Right ventricle myocardium inferior (tissue), 1 donor: ENCODE measurements around the gene DPEP1. TPM values are rescaled to one million over a fixed set of nuclear protein-coding genes. Genes with fewer than 3 reads are reported as not detected.
"Not testable (repeated sequence)": the region's sequence is repeated elsewhere in the genome, so short reads cannot be mapped to it uniquely, and the experiment has no call there.

Experiments used
- ATAC-seq: fragments of 200-7000 bp; cut with Tn5 transposase; one replicate; pipeline ENCODE4 v1.9.1; 2020; ENCODE audit warnings: mild to moderate bottlenecking, moderate library complexity
- DNase-seq: peaks from one replicate; pipeline ENCODE4 v3.0.0; 2021; ENCODE audit errors: missing footprints
- intact Hi-C: fragments of 100-400 bp; cut with DNase I; formaldehyde crosslinking; loops from one replicate; pipeline ENCODE4 v1.11.0; 2022
- long read RNA-seq: library from polyadenylated mRNA; unstranded; transcript quantifications from one replicate; pipeline ENCODE4 v2.0.0, GENCODE V29; 2021
- total RNA-seq: library from RNA; stranded (reverse); fragmentation: NEBNext Ultra II Directional; extraction: Animal tissue kit (Norgen Biotek cat#: 25700); gene quantifications from one replicate; pipeline ENCODE4 v1.2.1, GENCODE V29; 2021
- donor health status: DM: no; HTN: yes; CAD: no; lungs with severe emphysema.

Gene DPEP1
- not detected for total RNA-seq
- long read RNA-seq, result 0 reads

GRCh38 chr16:89613231-89613953, at the start of gene DPEP1:
DPEP1 (plus strand) TSS chr16:89613642; CDS start chr16:89630411, 16,769 bp downstream.
- DNase-seq (peak; percentile 49), ATAC-seq (no peak)
- intact Hi-C loops, result no loop called here

DNA sequence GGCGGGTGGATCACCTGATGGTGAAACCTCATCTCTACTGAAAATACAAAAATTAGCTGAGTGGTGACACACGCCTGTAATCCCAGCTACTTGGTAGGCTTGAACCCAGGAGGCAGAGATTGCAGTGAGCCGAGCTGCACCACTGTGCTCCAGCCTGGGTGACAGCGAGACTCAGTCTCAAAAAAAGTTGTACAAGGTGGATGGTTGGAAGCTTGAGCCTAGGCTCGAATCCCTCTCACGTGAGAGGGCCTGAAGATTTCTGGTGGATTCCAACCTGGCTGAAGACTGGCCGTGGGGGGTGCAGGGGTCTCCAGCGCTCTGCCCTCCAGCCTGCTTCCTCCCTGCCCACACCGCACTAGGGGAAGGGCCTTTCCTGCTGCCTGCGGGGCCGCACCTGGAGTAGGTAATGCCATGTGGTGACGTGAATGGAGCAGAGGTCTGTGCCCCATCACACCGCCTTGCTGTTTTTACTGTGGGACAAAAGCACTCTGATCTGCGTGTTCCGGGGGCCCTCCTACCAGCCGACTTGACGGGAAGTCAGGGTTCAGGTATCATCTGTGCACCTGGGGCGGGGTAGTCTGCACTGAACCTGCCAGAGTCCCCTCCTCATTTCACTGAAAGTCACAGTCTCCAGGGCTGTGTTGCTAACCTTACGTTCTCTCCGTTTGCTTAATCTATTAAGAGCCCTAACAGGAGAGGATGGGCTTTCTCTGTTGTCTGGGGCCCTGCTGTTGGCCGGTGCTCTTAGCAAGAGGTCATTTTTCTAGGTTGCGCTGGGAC, 48.8 kb upstream of the DPEP1 start:
- intact Hi-C loops, result no loop called here
- no peak for ATAC-seq
- no peak for DNase-seq

DNA sequence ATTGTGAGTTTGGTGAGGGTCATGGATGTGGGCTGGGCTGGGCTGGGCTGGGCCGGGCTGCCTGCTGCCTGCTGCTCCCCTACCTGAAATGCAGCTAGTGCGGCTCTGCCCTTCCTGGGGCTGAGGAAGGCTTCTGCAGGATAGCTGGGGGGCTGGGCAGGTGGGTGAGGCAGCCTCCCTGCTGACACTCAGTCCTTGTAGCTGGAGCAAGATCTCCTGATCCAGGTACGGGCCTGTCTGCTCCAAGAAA, 48.3 kb upstream of the DPEP1 start:
- DNase-seq (no peak), ATAC-seq (no peak)
- intact Hi-C loops, result no loop called here

DNA sequence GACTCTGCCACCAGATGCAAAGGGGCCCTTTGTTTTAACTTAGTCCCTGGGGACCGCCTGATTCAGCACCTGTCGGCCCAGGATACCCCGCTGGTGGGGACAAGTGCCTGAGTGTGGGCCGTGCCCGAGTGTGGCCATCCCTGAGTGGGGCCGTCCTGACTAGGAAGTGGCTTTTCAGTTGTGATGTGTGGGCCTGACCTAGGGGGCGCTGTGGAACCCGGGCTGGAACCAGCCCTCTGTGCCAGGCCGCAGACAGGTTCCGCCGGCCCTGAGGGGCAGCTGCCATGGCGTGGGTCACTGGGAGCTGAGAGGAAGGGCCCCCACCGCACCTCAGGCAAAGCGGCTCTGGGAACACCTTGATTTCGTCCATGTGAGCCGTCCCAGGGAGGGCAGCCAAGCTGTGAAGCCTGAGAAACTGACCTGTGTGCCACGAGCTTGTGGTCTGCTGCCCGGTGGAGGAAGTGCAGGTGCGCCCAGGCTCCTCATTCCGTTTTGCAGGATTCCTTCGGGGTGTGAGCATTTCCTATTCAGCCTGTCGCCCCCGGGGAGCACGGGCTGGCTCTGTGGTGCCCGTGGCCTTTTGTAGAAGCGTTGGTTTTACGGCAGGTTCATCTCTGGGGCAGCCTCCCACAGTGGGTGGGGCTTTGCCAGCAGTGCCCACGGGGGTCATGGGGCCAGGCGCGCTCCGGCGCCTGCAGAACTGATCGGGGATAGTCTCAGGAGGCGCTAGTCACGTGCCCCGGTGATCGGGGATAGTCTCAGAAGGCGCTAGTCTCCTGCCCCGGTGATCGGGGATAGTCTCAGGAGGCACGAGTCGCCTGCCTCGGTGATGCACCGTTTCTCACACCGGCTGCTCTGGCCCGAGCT, 47.7 kb upstream of the DPEP1 start:
- peak; percentile 38 for ATAC-seq
- intact Hi-C loops, result no loop called here
- DNase-seq, result peak; percentile 79

GRCh38 chr16:89567656-89568594, 45.5 kb upstream of the DPEP1 start:
- no peak for ATAC-seq
- intact Hi-C loops, result no loop called here

DNA sequence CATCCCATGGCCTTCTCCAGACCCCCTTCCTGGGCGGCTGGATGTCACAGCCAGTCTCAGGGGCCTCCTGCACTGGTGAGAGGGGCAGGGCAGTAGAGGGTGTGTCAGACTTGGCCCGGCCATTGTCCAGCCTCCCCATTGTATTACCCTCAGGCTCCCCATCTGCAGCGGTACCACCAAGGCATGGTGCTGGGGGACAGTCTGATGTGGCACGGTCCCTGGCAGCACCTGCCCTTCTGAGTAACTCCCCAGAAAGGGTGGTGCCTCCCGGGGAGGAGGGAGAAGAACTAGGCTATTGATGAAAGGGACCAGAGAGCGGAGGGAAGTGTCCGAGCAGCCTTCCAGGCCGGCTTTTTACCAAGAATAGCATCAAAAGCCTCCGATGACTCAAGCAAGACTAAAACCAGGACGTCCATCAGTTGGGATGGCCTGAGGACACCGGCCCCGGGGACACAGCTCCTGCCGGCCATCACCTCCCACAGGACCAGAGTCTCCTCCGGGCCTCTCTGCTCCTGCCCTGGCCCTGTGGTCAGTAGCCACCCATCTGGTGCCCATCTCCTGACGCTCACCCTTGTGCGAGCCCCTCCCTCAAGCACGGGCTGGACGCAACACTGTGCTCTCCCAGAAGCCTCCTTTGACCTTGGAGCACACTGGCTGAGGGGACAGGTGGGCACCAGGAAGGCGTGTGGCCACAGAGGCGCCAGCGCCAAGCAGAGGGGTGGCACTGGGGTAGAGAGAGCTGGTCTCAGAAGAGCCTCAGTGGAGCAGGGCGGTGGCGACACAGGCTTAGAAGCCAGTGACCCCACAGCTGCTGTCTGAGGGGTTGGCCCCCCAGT, 43.7 kb upstream of the DPEP1 start:
- intact Hi-C loops, result loop anchor here (10.0 kb wide), 1 partner anchor 75 kb away; no protein-coding TSS in a partner anchor
- DNase-seq, result no peak

More at GRCh38 chr16:89567656-89568594, 45.5 kb upstream of the DPEP1 start:
- DNase-seq, result no peak

DNA sequence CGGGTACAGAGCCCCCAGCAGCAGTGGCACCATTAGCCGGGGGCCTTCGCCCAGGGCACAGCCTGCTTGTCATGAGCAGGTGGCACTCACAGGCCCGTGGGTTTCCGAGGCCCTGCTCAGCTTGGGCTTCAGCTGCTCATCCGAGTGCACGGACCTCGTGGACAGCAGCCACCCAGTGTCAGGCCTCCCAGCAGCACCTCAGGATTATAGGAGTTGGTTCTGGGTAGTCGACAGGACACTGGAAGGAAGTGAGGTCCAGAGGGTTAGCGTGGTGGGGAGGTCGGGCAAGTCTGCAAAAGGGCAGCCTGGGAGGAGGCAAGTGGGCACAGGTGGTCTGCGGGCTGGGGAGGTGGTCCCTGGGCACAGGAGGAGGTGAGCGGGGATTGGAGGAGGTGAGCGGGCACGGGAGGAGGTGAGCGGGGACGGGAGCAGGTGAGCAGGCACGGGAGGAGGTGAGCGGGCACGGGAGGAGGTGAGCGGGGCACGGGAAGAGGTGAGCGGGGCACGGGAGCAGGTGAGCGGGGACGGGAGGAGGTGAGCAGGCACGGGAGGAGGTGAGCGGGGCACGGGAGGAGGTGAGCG, 43.0 kb upstream of the DPEP1 start:
- no peak for ATAC-seq
- intact Hi-C loops, result loop anchor here (10.0 kb wide), 1 partner anchor 74 kb away; no protein-coding TSS in a partner anchor
- no peak for DNase-seq

More for the DNA sequence above, 43.7 kb upstream of the DPEP1 start:
- ATAC-seq, result no peak

DNA sequence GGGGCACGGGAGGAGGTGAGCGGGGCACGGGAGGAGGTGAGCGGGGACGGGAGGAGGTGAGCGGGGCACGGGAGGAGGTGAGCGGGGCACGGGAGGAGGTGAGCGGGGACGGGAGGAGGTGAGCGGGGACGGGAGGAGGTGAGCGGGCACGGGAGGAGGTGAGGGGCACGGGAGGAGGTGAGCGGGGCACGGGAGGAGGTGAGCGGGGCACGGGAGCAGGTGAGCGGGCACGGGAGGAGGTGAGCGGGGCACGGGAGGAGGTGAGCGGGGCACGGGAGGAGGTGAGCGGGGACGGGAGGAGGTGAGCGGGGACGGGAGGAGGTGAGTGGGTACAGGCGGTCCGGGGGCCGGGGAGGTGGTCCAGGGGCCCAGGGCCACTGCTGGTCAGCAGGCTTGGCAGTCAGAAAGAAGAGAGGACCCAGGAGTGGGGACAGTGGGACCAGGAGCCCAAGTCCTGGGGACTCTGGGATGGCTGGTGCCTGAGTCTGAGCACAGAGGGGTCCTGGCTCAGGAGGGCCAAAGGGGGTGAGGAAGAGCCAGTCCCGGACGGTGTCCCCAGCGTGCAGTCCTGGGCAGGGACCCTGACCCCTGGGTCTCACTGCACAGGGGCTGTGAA, 42.4 kb upstream of the DPEP1 start:
- DNase-seq, ATAC-seq: not testable (repeated sequence)
- intact Hi-C loops, result loop anchor here (10.0 kb wide), 1 partner anchor 74 kb away; no protein-coding TSS in a partner anchor

GRCh38 chr16:89571636-89572035, 41.8 kb upstream of the DPEP1 start:
- ATAC-seq (no peak), DNase-seq (no peak)
- intact Hi-C loops, result loop anchor here (10.0 kb wide), 1 partner anchor 73 kb away; no protein-coding TSS in a partner anchor

DNA sequence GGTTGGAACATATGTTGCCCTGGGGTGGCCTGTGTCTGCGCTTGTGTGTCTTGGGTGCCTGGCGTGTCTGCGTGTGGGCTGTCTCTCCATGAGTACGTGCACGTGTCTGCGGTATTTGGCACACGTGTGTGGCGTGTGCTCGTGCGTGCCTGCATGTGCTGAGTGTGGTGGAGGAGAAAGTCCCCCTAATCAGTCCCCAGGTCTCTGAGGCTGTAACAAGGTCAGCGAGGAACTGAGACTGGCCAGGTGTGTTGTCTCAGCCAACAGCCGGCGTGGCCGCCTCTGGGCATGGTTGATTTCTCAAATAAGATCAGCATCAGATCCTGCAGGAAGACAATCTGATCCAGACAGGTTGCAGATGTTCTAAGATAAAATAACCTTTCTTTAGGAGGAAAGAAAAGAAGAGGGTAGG, 41.4 kb upstream of the DPEP1 start:
- intact Hi-C loops, result loop anchor here (10.0 kb wide), 1 partner anchor 73 kb away; no protein-coding TSS in a partner anchor
- DNase-seq (no peak), ATAC-seq (no peak)

- intact Hi-C loops, result loop anchor here (10.0 kb wide), 1 partner anchor 72 kb away; no protein-coding TSS in a partner anchor
- DNase-seq (no peak), ATAC-seq (no peak)
Measured at GRCh38 chr16:89572485-89573205, 40.8 kb upstream of the DPEP1 start.

DNA sequence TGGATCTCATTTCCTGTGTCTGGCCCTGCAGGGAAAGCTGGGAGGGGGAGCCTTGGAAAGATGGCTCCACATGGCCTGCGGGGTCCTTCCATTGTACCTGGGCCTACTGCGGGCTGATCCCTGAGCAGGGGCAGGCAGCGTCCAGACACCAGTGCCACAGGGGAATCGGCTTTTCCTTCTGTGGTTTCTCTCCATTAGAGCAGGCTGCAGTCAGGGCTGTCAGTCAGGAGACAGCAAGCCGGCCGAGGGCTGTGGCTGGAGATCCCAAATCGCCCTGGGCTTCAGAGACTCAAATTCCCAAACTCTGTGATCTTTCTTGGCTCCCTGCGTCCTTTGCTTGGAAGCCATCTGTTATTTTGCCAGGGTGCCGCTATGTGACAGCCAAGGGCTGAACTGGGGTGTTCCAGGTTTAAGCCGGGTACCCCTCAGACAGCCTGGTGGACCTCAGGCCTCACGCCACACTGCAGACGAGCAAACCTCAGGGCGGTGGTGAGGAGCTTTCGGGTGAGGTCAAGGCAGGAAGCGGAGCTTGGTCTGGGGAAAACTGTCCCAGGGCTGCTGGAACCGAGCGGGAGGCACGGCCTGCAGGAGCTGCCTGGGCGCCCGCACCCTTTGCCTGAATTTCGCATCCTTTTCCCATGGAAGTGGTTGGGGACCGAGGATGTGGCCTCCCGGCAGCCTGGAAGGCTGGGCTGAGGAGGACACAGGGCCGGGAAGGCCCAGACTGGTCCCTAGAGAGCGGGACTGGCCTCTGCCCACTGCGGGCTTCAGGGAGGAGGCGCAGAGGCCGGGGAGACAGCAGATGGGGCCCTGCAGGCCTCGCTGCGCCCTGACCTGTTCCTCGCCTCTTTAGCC, 39.4 kb upstream of the DPEP1 start:
- ATAC-seq, result peak; percentile 27
- no peak for DNase-seq
- intact Hi-C loops, result loop anchor here (10.0 kb wide), 1 partner anchor 71 kb away; no protein-coding TSS in a partner anchor

GRCh38 chr16:89574681-89575246, 38.7 kb upstream of the DPEP1 start:
- DNase-seq (no peak), ATAC-seq (peak; percentile 51)
- intact Hi-C loops, result loop anchor here (10.0 kb wide), 1 partner anchor 70 kb away; no protein-coding TSS in a partner anchor
